GM12872 (cell line): ENCODE measurements around the gene HIVEP3.
A peak's percentile ranks its signal among the peaks of the same experiment; 100 is the strongest.

ENCODE experiments used
- TF ChIP-seq, protein P1 (sequence below): IDR thresholded peaks from 3 replicates; pipeline ENCODE4 v1.5.1; 2011; ENCODE audit warnings: low read depth, mild to moderate bottlenecking, low read length, moderate library complexity; ENCODE audit not compliant: insufficient read depth

HIVEP3 gene

DNA sequence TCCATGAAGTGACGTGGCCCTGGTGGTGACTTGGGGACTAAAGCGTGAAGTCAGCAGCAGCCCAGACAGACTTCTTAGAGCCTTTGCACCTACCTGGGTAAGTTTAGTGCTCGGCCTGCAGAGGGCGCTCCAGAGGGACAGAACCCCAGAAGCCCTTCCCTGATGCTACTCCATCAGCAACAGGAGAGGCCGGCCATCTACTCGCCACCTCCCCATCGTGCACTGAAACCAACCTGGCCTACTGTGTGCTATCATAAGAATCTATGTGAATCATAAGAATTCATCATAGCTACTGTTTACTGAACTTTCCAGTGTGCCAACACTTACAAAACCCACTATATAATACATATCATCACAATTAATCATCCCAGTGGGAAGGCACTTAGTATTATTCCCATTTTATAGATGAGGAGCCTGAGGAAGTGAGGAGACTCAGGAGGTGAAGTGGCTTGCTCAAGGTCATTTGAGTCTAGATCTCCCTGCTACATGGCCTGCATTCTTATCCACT is 426.3 kb downstream of the HIVEP3 start:
- TF ChIP-seq, protein P1, sequence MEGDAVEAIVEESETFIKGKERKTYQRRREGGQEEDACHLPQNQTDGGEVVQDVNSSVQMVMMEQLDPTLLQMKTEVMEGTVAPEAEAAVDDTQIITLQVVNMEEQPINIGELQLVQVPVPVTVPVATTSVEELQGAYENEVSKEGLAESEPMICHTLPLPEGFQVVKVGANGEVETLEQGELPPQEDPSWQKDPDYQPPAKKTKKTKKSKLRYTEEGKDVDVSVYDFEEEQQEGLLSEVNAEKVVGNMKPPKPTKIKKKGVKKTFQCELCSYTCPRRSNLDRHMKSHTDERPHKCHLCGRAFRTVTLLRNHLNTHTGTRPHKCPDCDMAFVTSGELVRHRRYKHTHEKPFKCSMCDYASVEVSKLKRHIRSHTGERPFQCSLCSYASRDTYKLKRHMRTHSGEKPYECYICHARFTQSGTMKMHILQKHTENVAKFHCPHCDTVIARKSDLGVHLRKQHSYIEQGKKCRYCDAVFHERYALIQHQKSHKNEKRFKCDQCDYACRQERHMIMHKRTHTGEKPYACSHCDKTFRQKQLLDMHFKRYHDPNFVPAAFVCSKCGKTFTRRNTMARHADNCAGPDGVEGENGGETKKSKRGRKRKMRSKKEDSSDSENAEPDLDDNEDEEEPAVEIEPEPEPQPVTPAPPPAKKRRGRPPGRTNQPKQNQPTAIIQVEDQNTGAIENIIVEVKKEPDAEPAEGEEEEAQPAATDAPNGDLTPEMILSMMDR: peak; percentile 85

DNA sequence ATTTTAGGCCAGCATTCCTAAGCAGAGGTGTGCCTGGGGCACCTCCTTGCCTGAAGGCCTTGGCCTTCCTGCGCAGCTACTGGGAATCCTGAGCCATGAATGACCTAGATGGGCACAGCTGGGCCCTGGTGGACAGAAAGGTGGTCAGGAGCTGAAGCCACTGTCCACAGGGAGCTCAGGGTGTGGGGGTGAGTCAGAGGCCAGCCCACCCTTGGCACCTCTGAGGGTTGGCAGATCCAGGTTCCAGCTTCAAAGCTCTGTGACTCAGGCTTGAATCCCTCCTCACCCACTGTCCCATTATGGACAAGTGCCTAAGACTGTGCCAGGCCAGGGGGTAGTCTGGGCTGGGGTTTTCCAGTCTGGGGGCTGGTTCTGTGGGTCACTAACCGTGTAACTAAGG is 427.8 kb downstream of the HIVEP3 start:
- TF ChIP-seq, protein P1: no peak

DNA sequence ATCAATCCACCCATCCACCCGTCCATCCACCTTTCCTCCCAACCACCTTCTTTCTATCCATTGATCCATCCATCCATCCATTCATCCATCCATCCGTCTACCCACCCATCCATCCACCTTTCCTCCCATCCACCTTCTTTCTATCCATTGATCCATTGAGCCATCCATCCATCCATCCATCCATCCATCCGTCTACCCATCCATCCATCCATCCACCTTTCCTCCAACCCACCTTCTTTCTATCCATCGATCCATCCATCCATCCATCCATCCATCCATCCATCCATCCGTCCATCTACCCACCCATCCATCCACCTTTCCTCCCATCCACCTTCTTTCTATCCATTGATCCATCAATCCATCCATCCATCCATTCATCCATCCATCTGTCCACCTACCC is 429.2 kb downstream of the HIVEP3 start:
- TF ChIP-seq, protein P1: no peak

DNA sequence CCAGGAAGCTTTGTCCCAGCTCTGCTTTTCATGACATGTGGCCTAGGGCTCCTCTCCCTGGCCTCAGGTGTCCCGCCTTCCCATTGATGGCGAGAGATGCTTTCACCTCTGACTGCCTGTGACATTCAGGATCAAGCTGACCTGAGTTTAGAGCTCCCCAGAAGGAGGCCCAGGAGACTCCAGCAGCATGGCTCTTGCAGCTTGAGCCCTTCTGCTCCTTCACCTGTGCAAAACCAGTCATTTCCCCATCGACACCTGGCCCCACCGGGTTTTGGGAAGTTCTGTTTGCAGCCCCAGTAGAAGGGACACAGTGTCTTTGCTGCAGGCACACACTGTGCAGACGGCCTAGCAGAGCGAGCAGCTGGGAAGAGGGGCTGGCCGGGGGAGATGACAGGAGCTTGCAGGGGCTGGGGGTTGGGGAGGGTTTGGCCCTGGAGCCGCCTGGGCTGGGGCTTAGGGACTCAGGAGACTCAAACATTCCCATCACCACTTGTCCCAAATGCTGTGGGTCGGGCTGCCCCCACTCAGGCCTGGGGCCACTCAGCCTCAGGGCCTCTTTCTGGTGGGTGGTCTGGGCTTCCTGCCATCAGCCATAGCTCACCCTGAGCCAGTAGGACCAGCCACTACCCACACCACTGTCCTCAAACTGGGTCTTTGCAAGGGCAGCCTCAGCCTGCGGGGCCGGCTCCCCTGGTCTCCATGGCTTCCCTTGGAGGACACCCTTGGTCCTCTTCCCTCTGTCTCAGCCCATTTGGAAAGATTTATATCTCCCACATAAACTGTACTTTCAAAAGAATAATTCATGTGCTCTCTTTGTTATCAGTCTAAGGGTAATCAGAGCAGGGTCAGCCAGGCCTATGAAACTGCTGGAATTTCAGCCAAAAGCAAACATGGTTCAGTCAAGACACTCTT is 430.4 kb downstream of the HIVEP3 start:
- TF ChIP-seq, protein P1: no peak

DNA sequence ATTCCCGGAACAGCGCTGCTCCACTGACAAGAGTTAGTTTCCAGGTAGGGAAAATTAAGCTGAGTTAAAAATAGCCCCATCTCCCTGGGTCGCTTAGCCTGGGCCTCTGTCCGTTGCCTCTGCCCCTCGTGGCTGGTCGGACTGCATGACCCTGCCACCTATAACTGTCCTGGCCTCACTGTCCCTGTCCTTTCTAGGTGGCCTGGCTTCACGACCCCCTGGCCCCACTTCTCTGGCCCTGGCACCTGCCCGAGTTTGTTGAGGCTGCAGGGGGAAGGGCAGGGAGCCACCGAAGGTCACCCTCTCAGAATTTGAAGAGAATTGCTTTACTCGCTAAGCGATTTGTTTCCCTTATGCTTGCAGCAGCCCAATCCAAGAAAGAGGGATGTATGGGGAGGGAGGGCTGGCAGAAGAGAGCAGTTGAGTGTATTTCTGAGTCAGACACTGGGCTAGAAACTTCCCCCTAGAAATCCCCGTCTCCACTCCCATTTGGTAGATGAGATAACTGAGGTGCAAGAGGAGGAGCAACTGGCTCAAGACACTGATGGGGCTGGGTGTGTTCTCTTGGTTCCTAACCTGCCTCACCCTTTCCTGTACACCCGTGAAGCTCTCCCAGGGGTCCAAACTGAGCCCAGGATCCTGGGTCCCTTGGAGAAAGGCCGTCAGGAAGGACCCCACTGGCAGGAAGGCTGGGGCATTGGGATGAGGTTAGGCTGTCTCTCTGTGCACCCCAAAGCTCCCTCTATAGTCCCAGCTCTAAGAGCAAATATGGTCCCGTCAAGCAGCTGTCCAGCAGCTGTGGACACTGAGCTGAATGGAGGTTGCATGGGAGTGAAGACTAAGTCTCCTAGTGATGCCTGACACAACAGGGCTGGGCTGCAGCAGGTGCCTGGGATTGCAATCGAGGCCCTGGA is 431.3 kb downstream of the HIVEP3 start:
- TF ChIP-seq, protein P1: no peak

DNA sequence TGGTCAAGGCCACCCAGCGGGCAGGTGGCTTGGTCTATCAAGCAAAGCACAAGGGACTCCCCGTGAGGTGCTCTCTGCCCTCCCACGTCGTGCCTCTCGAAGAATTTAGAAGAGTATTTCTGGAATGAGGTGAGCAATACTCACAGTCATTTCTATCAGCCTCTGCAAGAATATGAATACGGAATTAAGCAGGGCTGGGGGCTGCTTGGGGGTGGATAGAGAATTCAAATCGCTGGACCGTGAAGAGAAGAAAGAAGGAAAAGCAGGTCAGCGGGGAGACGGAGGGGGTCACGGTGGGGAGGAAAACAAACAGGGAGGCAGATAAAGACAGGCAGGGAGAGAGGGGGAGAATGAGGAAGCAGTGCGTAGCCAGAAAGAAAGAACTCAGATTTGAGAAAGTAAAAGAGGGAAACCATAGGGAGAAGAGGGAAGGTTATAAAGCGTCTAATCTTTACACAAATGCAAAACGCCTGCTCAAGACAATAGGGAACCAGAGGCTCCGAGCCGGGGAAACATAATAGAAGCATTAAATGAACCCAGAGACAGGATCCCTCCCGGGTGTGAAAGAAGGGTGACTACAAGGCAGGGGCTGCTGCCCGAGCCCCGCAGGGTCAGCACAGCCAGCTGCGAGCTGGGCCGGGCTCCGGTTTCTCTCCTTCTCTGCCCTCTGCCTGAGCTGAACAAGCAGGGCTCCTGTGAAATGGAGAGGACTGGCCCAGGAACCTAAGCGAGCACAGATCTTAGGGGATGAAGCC is 432.2 kb downstream of the HIVEP3 start:
- TF ChIP-seq, protein P1: no peak
